Measurements from ENCODE around the gene ZSWIM6.
A peak's percentile ranks its signal among the peaks of the same experiment; 100 is the strongest.

The ZSWIM6 gene

GRCh38 chr5:61331407-61332357 is at the start of gene ZSWIM6:
Gene ZSWIM6 (plus strand): TSS chr5:61332258. CDS start chr5:61332273, 15 bp downstream.
- TF ChIP-seq CTCF (IDR thresholded peaks at IDR 0.05; ENCODE audit: low read length) (no peak), EZH2phosphoT487 (IDR thresholded peaks at IDR 0.05; ENCODE audit: low read length) (no peak)
- peak; percentile 99 for DNase-seq
- Histone ChIP-seq H3K4me1 (ENCODE audit: low read length) (peaks cover 11% of the 10 kb centered on the region), H3K27ac (ENCODE audit: low read length) (peak within 1 kb of the TSS; percentile 72; the same call in 1 of the 2 replicates), H3K9ac (ENCODE audit: low read length) (peak within 1 kb of the TSS; percentile 78), H3K79me2 (ENCODE audit: low read length) (peaks cover 39% of the 10 kb centered on the region), H3F3A (ENCODE audit: insufficient read depth, low read length) (peaks cover 11% of the 10 kb centered on the region), H3K27me3 (replicated peaks; ENCODE audit: insufficient read depth, low read length) (peaks cover 8% of the 10 kb centered on the region; the same call in 1 of the 2 replicates), H3K36me3 (replicated peaks; ENCODE audit: insufficient read depth, low read length) (no peaks in the 10 kb centered on the region), H3K4me3 (ENCODE audit: low read length) (peak within 1 kb of the TSS; percentile 94), H3K9me3 (replicated peaks; ENCODE audit: insufficient read depth, low read length) (no peaks in the 10 kb centered on the region), H4K20me1 (ENCODE audit: insufficient read depth, low read length) (no peaks in the 10 kb centered on the region), H3K9me2 (replicated peaks; ENCODE audit: insufficient read depth, low read length) (no peaks in the 10 kb centered on the region), H2AFZ (ENCODE audit: low read length) (peak within 1 kb of the TSS; percentile 90), H3K4me2 (ENCODE audit: low read depth, low read length) (peak within 1 kb of the TSS; percentile 81)

- Histone ChIP-seq H3K36me3 (replicated peaks; ENCODE audit: insufficient read depth, low read length) (no peaks in the 10 kb centered on the region), H3K9me3 (replicated peaks; ENCODE audit: insufficient read depth, low read length) (no peaks in the 10 kb centered on the region), H2AFZ (ENCODE audit: low read length) (no peak overlapping the region), H4K20me1 (ENCODE audit: insufficient read depth, low read length) (no peaks in the 10 kb centered on the region), H3F3A (ENCODE audit: insufficient read depth, low read length) (no peaks in the 10 kb centered on the region), H3K4me3 (ENCODE audit: low read length) (no peak overlapping the region), H3K27me3 (replicated peaks; ENCODE audit: insufficient read depth, low read length) (no peaks in the 10 kb centered on the region), H3K79me2 (ENCODE audit: low read length) (no peaks in the 10 kb centered on the region), H3K9ac (ENCODE audit: low read length) (no peak overlapping the region), H3K4me1 (ENCODE audit: low read length) (no peaks in the 10 kb centered on the region), H3K4me2 (ENCODE audit: low read depth, low read length) (no peak overlapping the region), H3K27ac (ENCODE audit: low read length) (no peak overlapping the region), H3K9me2 (replicated peaks; ENCODE audit: insufficient read depth, low read length) (no peaks in the 10 kb centered on the region)
- TF ChIP-seq EZH2 (optimal IDR thresholded peaks at IDR 0.05; ENCODE audit: low read depth, low read length) (no peak), EZH2phosphoT487 (IDR thresholded peaks at IDR 0.05; ENCODE audit: low read length) (no peak), CTCF (IDR thresholded peaks at IDR 0.05; ENCODE audit: low read length) (no peak)
- no peak for DNase-seq
Measured at GRCh38 chr5:61283471-61283870, 48.6 kb upstream of the ZSWIM6 start.

- Histone ChIP-seq H3K36me3 (replicated peaks; ENCODE audit: insufficient read depth, low read length) (no peaks in the 10 kb centered on the region), H3K9ac (ENCODE audit: low read length) (no peak overlapping the region), H3K4me1 (ENCODE audit: low read length) (no peaks in the 10 kb centered on the region), H3K9me2 (replicated peaks; ENCODE audit: insufficient read depth, low read length) (no peaks in the 10 kb centered on the region), H3K4me3 (ENCODE audit: low read length) (no peak overlapping the region), H3K79me2 (ENCODE audit: low read length) (no peaks in the 10 kb centered on the region), H2AFZ (ENCODE audit: low read length) (no peak overlapping the region), H3K9me3 (replicated peaks; ENCODE audit: insufficient read depth, low read length) (no peaks in the 10 kb centered on the region), H3K27me3 (replicated peaks; ENCODE audit: insufficient read depth, low read length) (no peaks in the 10 kb centered on the region), H4K20me1 (ENCODE audit: insufficient read depth, low read length) (no peaks in the 10 kb centered on the region), H3K4me2 (ENCODE audit: low read depth, low read length) (no peak overlapping the region), H3F3A (ENCODE audit: insufficient read depth, low read length) (no peaks in the 10 kb centered on the region), H3K27ac (ENCODE audit: low read length) (no peak overlapping the region)
- TF ChIP-seq EZH2phosphoT487 (IDR thresholded peaks at IDR 0.05; ENCODE audit: low read length), result no peak
- no peak for TF ChIP-seq EZH2 (optimal IDR thresholded peaks at IDR 0.05; ENCODE audit: low read depth, low read length)
- no peak for TF ChIP-seq CTCF (IDR thresholded peaks at IDR 0.05; ENCODE audit: low read length)
- DNase-seq, result no peak
Measured at GRCh38 chr5:61285531-61285930, 46.5 kb upstream of the ZSWIM6 start.
